Measurements from ENCODE around the gene FAR2.

Gene FAR2

GRCh38 chr12:29365091-29365490, 216.0 kb downstream of the FAR2 start:
- no peaks in the 10 kb centered on the region for H3K27me3 ChIP-seq (ENCODE audit: insufficient read depth, poor library complexity, severe bottlenecking)
- DNase-seq (ENCODE audit: low read depth in 1 of 2, low spot score in 1 of 2) = no peak
- H3K4me3 ChIP-seq (replicated peaks; ENCODE audit: insufficient read depth, low read length) = no peak overlapping the region
- H3K27ac ChIP-seq (replicated peaks) = no peak overlapping the region
- TF ChIP-seq SPI1 (IDR thresholded peaks at IDR 0.05; ENCODE audit: borderline replicate concordance, low read depth) = no peak

- TF ChIP-seq CTCF (IDR thresholded peaks at IDR 0.05; ENCODE audit: insufficient read depth, low read length) = no peak
- TF ChIP-seq GABPA (IDR thresholded peaks at IDR 0.05; ENCODE audit: low read depth) = no peak
- TF ChIP-seq SPI1 (IDR thresholded peaks at IDR 0.05; ENCODE audit: borderline replicate concordance, low read depth) = no peak
- TF ChIP-seq REST (IDR thresholded peaks at IDR 0.05; ENCODE audit: insufficient replicate concordance, low read depth) = no peak
- TF ChIP-seq POLR2AphosphoS5 (IDR thresholded peaks at IDR 0.05; ENCODE audit: low read depth) = no peak
- H3K27me3 ChIP-seq (ENCODE audit: insufficient read depth, poor library complexity, severe bottlenecking) = no peaks in the 10 kb centered on the region
- H3K27ac ChIP-seq (replicated peaks) = no peak overlapping the region
- H3K4me3 ChIP-seq (replicated peaks; ENCODE audit: insufficient read depth, low read length) = no peak overlapping the region
- no peak for DNase-seq (ENCODE audit: low read depth in 1 of 2, low spot score in 1 of 2)
Observed at GRCh38 chr12:29374012-29374411, 224.9 kb downstream of the FAR2 start.

- H3K27me3 ChIP-seq (ENCODE audit: insufficient read depth, poor library complexity, severe bottlenecking) = no peaks in the 10 kb centered on the region
- DNase-seq (ENCODE audit: low read depth in 1 of 2, low spot score in 1 of 2) = no peak
- TF ChIP-seq SPI1 (IDR thresholded peaks at IDR 0.05; ENCODE audit: borderline replicate concordance, low read depth) = no peak
- TF ChIP-seq REST (IDR thresholded peaks at IDR 0.05; ENCODE audit: insufficient replicate concordance, low read depth) = no peak
- TF ChIP-seq CTCF (IDR thresholded peaks at IDR 0.05; ENCODE audit: insufficient read depth, low read length) = no peak
- no peak for TF ChIP-seq POLR2AphosphoS5 (IDR thresholded peaks at IDR 0.05; ENCODE audit: low read depth)
- no peak for TF ChIP-seq GABPA (IDR thresholded peaks at IDR 0.05; ENCODE audit: low read depth)
- H3K27ac ChIP-seq (replicated peaks) = no peak overlapping the region
- H3K4me3 ChIP-seq (replicated peaks; ENCODE audit: insufficient read depth, low read length) = no peak overlapping the region
Observed at GRCh38 chr12:29374913-29375312, 225.8 kb downstream of the FAR2 start.

GRCh38 chr12:29376118-29376517, 227.0 kb downstream of the FAR2 start:
- Histone ChIP-seq H3K27me3 (ENCODE audit: insufficient read depth, poor library complexity, severe bottlenecking) (no peaks in the 10 kb centered on the region), H3K4me3 (replicated peaks; ENCODE audit: insufficient read depth, low read length) (no peak overlapping the region), H3K27ac (replicated peaks) (no peak overlapping the region)
- DNase-seq (ENCODE audit: low read depth in 1 of 2, low spot score in 1 of 2) = no peak
- no peak for TF ChIP-seq POLR2AphosphoS5 (IDR thresholded peaks at IDR 0.05; ENCODE audit: low read depth)
- no peak for TF ChIP-seq CTCF (IDR thresholded peaks at IDR 0.05; ENCODE audit: insufficient read depth, low read length)
- TF ChIP-seq GABPA (IDR thresholded peaks at IDR 0.05; ENCODE audit: low read depth) = no peak
- no peak for TF ChIP-seq REST (IDR thresholded peaks at IDR 0.05; ENCODE audit: insufficient replicate concordance, low read depth)
- no peak for TF ChIP-seq SPI1 (IDR thresholded peaks at IDR 0.05; ENCODE audit: borderline replicate concordance, low read depth)

Data from HL-60 (cell line).